Neural progenitor cell (in vitro differentiated cells): ENCODE data around the gene PARP6. TPM values are rescaled to one million over a fixed set of nuclear protein-coding genes. Genes with fewer than 3 reads are reported as not detected.

Experiments
- DNase-seq: peaks from one replicate; pipeline ENCODE4 v3.0.0-alpha.2; 2016; ENCODE audit warnings: low spot score
- H2AFZ ChIP-seq: fragments of 200-600 bp; sonication (generic); replicated peaks from 2 replicates; pipeline ENCODE4 v1.6.1; 2016; ENCODE audit warnings: antibody characterized with exemption
- H3F3A ChIP-seq: fragments of 200-600 bp; sonication (generic); 2 replicates; pipeline ENCODE4 v1.6.1; 2016; ENCODE audit warnings: antibody characterized with exemption, low read depth
- H3K27ac ChIP-seq: fragments of 200-600 bp; sonication (generic); 2 replicates; pipeline ENCODE4 v1.5.1; 2016; ENCODE audit warnings: mild to moderate bottlenecking
- H3K27me3 ChIP-seq: fragments of 200-600 bp; sonication (generic); 2 replicates; pipeline ENCODE4 v1.6.1; 2016; ENCODE audit warnings: mild to moderate bottlenecking, moderate library complexity
- H3K36me3 ChIP-seq: fragments of 200-600 bp; sonication (generic); 2 replicates; pipeline ENCODE4 v1.5.1; 2016
- H3K4me1 ChIP-seq: fragments of 200-600 bp; sonication (generic); 2 replicates; pipeline ENCODE4 v1.6.1; 2016; ENCODE audit warnings: mixed run types
- H3K4me2 ChIP-seq: fragments of 200-600 bp; sonication (generic); 2 replicates; pipeline ENCODE4 v1.6.1; 2016
- H3K4me3 ChIP-seq: fragments of 200-600 bp; sonication (generic); 2 replicates; pipeline ENCODE4 v1.5.1; 2016
- H3K79me2 ChIP-seq: fragments of 200-600 bp; sonication (generic); 2 replicates; pipeline ENCODE4 v1.6.1; 2016; ENCODE audit warnings: low read depth
- H3K9ac ChIP-seq: fragments of 200-600 bp; sonication (generic); 2 replicates; pipeline ENCODE4 v1.6.1; 2016
- H3K9me3 ChIP-seq: fragments of 200-600 bp; sonication (generic); 2 replicates; pipeline ENCODE4 v1.5.1; 2016; ENCODE audit warnings: low read depth
- H4K20me1 ChIP-seq: fragments of 200-600 bp; sonication (generic); 2 replicates; pipeline ENCODE4 v1.6.1; 2016; ENCODE audit warnings: low read depth
- H3K27ac Mint-ChIP-seq: 3 replicates; pipeline ENCODE4 v1.8.0; 2021; ENCODE audit warnings: mixed read lengths
- H3K27me3 Mint-ChIP-seq: 2 replicates; pipeline ENCODE4 v1.8.0; 2022; ENCODE audit warnings: low read depth, mild to moderate bottlenecking, inconsistent platforms, moderate library complexity, mixed read lengths; ENCODE audit not compliant: insufficient read depth
- H3K36me3 Mint-ChIP-seq: 3 replicates; pipeline ENCODE4 v1.8.0; 2021; ENCODE audit warnings: mixed read lengths
- H3K4me1 Mint-ChIP-seq: 3 replicates; pipeline ENCODE4 v1.8.0; 2021; ENCODE audit warnings: mixed read lengths
- H3K4me3 Mint-ChIP-seq: 3 replicates; pipeline ENCODE4 v1.8.0; 2021; ENCODE audit warnings: mild to moderate bottlenecking, moderate library complexity, mixed read lengths
- H3K9me3 Mint-ChIP-seq: 3 replicates; pipeline ENCODE4 v1.8.0; 2020; ENCODE audit warnings: mixed read lengths
- EZH2 ChIP-seq: fragments of 200-600 bp; sonication (generic); IDR thresholded peaks from 2 replicates; pipeline ENCODE4 v1.6.1; 2017; ENCODE audit warnings: antibody characterized with exemption, mild to moderate bottlenecking, moderate library complexity
- EZH2phosphoT487 ChIP-seq: fragments of 200-600 bp; sonication (generic); IDR thresholded peaks from 2 replicates; pipeline ENCODE4 v1.6.1; 2017; ENCODE audit warnings: antibody characterized with exemption
- total RNA-seq: library from RNA; depleted of rRNA; stranded (reverse); fragments of >200 nt; gene quantifications from 2 replicates; pipeline ENCODE4 v1.2.3, GENCODE V29; 2015; ENCODE audit warnings: low replicate concordance
- TF ChIP-seq, protein P1 (sequence below): fragments of 200-600 bp; sonication (generic); IDR thresholded peaks from 2 replicates; pipeline ENCODE4 v1.5.1; 2017; ENCODE audit warnings: antibody characterized with exemption, mild to moderate bottlenecking

PARP6 gene
- total RNA-seq, 1 donor from 2014 or later = 38.6 TPM

DNA sequence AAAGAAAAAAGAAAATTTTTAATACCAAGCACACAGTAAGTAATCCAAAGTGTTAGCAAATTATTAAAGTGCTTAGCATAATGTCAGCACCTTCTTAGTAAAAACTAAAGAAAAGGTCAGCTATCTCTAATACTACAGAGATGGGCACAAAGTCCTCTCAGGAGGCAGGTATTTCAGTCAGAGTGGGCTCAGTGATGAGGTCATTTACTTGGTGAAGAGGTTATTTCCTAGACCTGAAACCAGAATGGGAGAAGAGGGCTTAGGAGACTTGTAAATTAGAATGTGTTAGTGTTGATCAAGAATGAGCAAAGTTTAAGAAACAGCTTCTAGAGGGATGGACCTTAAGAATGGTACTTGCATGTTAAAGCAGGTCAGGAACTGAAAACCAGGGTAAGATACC is 32.7 kb downstream of the PARP6 start:
- Histone ChIP-seq H3K9ac (no peak overlapping the region), H3K4me1 (peaks cover 23% of the 10 kb centered on the region), H4K20me1 (peaks cover 65% of the 10 kb centered on the region), H2AFZ (no peak overlapping the region), H3K4me3 (no peak overlapping the region), H3K9me3 (no peaks in the 10 kb centered on the region), H3K4me2 (no peak overlapping the region), H3K36me3 (peaks cover 11% of the 10 kb centered on the region), H3K27me3 (peaks cover 94% of the 10 kb centered on the region), H3K27ac (no peak overlapping the region), H3K79me2 (no peaks in the 10 kb centered on the region), H3F3A (peaks cover 33% of the 10 kb centered on the region)
- Mint-ChIP-seq H3K9me3 (no peaks in the 10 kb centered on the region), H3K27ac (no peak overlapping the region), H3K4me1 (peaks cover 44% of the 10 kb centered on the region), H3K36me3 (peaks cover 20% of the 10 kb centered on the region), H3K27me3 (peaks cover 7% of the 10 kb centered on the region), H3K4me3 (no peak overlapping the region)
- DNase-seq = no peak
- no peak for TF ChIP-seq EZH2phosphoT487
- no peak for TF ChIP-seq EZH2
- TF ChIP-seq, protein P1, sequence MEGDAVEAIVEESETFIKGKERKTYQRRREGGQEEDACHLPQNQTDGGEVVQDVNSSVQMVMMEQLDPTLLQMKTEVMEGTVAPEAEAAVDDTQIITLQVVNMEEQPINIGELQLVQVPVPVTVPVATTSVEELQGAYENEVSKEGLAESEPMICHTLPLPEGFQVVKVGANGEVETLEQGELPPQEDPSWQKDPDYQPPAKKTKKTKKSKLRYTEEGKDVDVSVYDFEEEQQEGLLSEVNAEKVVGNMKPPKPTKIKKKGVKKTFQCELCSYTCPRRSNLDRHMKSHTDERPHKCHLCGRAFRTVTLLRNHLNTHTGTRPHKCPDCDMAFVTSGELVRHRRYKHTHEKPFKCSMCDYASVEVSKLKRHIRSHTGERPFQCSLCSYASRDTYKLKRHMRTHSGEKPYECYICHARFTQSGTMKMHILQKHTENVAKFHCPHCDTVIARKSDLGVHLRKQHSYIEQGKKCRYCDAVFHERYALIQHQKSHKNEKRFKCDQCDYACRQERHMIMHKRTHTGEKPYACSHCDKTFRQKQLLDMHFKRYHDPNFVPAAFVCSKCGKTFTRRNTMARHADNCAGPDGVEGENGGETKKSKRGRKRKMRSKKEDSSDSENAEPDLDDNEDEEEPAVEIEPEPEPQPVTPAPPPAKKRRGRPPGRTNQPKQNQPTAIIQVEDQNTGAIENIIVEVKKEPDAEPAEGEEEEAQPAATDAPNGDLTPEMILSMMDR = no peak

DNA sequence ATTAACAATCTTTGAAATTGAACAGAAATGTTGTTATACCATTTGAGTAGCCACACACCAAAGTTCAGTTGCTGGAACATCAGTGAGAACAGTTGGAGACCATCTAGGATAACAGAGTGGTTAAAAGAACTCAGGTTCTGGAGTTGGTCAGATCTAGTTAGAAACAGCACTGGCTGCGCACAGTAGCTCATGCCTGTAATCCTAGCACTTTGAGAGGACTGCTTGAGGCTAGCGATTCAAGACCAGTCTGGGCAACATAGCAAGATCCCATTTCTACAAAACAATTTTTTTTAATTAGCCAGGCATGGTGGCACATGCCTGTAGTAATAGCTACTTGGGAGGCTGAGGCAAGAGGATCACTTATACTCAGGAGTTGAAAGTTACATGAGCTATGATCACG is 33.8 kb downstream of the PARP6 start:
- Histone ChIP-seq H3K36me3 (peaks cover 11% of the 10 kb centered on the region), H3K4me2 (no peak overlapping the region), H3K27me3 (peaks cover 94% of the 10 kb centered on the region), H3K27ac (no peak overlapping the region), H3F3A (peaks cover 22% of the 10 kb centered on the region), H3K4me1 (peaks cover 19% of the 10 kb centered on the region), H4K20me1 (peaks cover 54% of the 10 kb centered on the region), H3K9me3 (no peaks in the 10 kb centered on the region), H3K4me3 (no peak overlapping the region), H2AFZ (no peak overlapping the region), H3K79me2 (no peaks in the 10 kb centered on the region), H3K9ac (no peak overlapping the region)
- TF ChIP-seq EZH2phosphoT487 = no peak
- TF ChIP-seq EZH2 = no peak
- TF ChIP-seq, protein P1 = no peak
- Mint-ChIP-seq H3K4me3 (no peak overlapping the region), H3K9me3 (no peaks in the 10 kb centered on the region), H3K36me3 (peaks cover 16% of the 10 kb centered on the region), H3K27me3 (peaks cover 3% of the 10 kb centered on the region), H3K4me1 (peaks cover 34% of the 10 kb centered on the region), H3K27ac (no peak overlapping the region)
- DNase-seq = no peak

DNA sequence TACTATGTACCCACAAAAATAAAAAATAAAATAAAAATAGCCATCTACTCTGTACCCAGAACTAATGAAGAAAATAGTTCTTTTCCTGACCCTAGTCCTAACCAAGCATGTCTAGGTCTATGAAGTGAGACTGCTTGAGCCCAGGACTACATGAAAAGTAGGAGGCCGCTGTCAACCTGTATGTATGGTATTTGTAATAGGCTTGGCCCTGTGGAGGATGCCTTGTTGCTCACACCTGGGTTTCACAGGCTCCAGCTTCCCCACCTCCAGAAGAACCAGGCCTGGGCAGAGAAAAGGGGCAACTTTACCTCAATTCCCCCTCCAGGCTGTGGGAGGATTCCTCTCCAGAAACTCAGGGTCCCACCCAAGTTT is 34.5 kb downstream of the PARP6 start:
- no peak for DNase-seq
- H2AFZ ChIP-seq = no peak overlapping the region
- H3K4me3 Mint-ChIP-seq = no peak overlapping the region

More for the DNA sequence above, 34.5 kb downstream of the PARP6 start:
- Mint-ChIP-seq H3K27me3 (peaks cover 3% of the 10 kb centered on the region), H3K9me3 (no peaks in the 10 kb centered on the region), H3K36me3 (peaks cover 16% of the 10 kb centered on the region), H3K4me1 (peaks cover 28% of the 10 kb centered on the region), H3K27ac (no peak overlapping the region)
- no peaks in the 10 kb centered on the region for H3K79me2 ChIP-seq
- H3K27ac ChIP-seq = no peak overlapping the region
- no peak overlapping the region for H3K9ac ChIP-seq
- TF ChIP-seq, protein P1 = no peak
- no peak for TF ChIP-seq EZH2
- no peak for TF ChIP-seq EZH2phosphoT487
- peaks cover 15% of the 10 kb centered on the region for H3F3A ChIP-seq
- H3K4me1 ChIP-seq = peaks cover 11% of the 10 kb centered on the region
- H3K27me3 ChIP-seq = peaks cover 99% of the 10 kb centered on the region
- peaks cover 48% of the 10 kb centered on the region for H4K20me1 ChIP-seq
- no peak overlapping the region for H3K4me3 ChIP-seq
- H3K4me2 ChIP-seq = no peak overlapping the region
- no peaks in the 10 kb centered on the region for H3K9me3 ChIP-seq
- peaks cover 11% of the 10 kb centered on the region for H3K36me3 ChIP-seq
